Stimulated activated CD8-positive, alpha-beta memory T cell treated with anti-CD3 and anti-CD28 coated beads, Interleukin-15, amount 100 ng/mL, for 48 hours (primary cell): ENCODE results near the gene ZC3H7A.

ENCODE experiments used
- DNase-seq, 2 donors: peaks; one replicate each; pipeline ENCODE4 v3.0.0-alpha.2; 2020; ENCODE audit warnings: low read depth in 2 of 2

The ZC3H7A gene

GRCh38 chr16:11779074-11779473 is 18.0 kb downstream of the ZC3H7A start:
- DNase-seq, result no peak

- DNase-seq, result no peak
Measured at GRCh38 chr16:11774065-11774626, 22.9 kb downstream of the ZC3H7A start.

- DNase-seq, result no peak
Measured at GRCh38 chr16:11768849-11769248, 28.2 kb downstream of the ZC3H7A start.

- no peak for DNase-seq
Measured at GRCh38 chr16:11762431-11762830, 34.6 kb downstream of the ZC3H7A start.

DNA sequence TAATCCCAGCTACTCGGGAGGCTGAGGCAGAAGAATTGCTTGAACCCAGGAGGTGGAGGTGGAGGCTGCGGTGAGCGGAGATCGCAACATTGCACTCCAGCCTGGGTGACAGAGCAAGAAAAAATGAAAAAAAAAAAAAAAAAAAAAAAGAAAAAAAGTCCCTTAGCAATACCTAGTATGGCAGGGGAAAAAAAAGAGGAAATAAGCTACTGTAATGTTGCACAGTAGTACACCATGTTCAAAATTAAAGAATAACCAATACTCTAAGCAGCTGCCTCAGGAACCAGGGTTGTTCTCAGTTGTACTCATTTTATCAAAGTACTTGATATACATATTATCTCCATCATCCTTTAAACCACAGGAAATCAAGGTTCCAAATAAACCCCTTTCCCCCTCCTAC is 37.1 kb downstream of the ZC3H7A start:
- no peak for DNase-seq

DNA sequence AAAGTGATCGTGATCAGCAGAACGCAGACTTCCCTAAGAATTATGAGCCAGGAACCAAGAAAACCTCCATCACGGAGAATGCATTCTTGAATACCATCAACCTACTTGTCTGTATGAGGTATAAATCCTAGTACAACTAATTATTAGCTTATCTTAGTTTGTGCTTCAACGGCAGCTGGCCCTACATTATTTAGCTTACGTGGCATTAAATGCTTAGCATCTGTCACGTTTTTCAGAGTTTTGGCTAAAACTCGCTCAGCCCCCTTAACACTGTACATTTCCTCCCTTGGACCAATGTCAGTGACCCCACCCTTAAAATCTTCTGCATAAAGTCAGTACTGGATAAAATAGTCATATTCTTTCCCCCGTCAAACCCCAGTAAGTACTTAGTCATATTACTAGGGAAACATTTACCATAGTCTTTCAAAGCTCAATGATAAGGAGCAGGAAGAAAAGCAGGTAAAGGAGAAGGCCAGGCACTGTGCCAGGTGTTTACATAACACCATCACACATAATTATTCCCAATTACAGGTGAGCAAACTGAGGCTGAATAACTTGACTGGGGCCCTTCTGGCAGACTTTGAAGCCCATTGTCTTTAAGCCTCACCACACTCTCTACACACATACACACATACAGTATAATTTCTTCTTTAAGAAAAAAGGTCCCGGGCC is 37.8 kb downstream of the ZC3H7A start:
- no peak for DNase-seq

DNA sequence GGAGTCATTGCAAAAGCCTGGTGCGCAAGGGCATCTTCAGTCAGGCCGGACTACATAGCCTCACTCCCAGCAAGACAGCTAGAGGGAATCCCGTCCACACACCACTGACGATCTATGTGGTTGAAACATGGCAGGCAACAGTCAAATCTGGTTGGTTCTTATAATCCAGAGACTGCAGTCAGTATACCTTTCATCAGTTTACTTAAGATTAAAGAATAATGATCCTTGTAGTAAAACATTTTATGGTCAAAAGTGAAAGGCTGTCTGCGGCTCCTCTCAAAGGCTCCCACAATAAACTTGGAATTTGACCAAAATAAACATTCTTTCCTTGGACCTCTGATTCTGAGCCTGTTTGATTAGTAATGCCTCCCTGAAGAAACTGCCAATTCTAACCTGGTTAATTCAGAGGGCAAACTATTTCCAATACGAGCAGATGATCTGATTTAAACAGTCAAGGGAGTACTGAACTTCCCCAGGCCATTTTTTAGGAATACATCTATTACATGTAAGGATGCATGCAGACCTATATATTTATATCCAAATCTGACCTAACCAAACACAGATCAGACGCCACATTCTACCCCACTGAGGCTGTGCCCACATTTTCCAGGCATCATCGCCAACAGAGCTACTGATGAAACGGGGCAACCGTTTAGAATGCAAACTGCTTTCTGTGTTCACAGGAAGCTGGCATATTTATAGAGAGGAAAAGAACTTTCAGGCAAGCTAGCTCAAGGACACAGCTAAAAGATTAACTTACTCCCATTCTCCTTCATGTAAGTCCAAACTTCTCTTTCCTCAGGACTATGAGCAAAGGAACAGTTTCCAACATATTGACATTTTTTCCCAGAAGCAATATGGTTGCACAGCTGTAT is 39.1 kb downstream of the ZC3H7A start:
- no peak for DNase-seq

- DNase-seq, result no peak
Measured at GRCh38 chr16:11756248-11756647, 40.8 kb downstream of the ZC3H7A start.

GRCh38 chr16:11755022-11755760 is 41.9 kb downstream of the ZC3H7A start:
- no peak for DNase-seq

DNA sequence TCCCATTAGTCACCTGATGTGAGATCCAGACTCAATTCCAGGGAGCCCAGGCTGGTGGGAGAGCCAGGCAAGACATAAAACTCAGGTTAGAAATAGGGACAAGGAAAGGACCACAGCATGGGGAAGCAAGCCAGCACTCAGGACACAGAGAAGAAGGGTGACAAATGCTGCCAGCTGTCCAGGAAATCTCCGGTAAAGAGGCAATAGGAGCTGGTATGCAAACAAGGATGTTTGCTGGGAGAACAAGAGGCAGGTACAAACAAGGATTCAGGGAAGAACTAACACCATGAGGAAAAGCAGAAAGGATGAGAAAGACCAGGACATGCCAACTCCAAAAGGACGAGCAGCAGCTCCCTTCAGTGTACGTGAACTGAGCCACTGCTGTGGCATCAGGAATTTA is 44.2 kb downstream of the ZC3H7A start:
- DNase-seq, result no peak

- DNase-seq, result no peak
Measured at GRCh38 chr16:11750056-11750455, 47.0 kb downstream of the ZC3H7A start.

- no peak for DNase-seq
Measured at GRCh38 chr16:11748404-11749254, 48.4 kb downstream of the ZC3H7A start.

DNA sequence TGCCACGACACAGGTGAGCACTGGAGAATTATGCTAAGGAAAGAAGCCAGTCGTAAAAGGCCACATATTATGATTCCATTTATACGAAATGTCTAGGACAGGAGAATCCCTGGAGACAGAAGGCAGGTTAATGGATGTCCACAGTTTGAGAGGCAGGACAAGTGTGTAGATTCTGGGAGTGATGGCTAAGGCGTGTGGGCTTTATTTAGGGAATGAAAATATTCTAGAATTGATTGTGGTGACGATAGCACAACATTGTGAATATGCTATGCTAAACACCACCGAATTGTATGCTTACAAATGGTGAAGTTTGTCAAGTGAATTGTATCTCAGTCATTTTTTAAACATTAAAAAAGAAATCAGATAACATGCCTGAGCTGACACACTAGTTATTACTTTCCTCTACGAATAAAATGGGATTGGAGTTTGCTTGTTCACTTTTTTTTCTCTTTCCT is 49.1 kb downstream of the ZC3H7A start:
- DNase-seq, result no peak

DNA sequence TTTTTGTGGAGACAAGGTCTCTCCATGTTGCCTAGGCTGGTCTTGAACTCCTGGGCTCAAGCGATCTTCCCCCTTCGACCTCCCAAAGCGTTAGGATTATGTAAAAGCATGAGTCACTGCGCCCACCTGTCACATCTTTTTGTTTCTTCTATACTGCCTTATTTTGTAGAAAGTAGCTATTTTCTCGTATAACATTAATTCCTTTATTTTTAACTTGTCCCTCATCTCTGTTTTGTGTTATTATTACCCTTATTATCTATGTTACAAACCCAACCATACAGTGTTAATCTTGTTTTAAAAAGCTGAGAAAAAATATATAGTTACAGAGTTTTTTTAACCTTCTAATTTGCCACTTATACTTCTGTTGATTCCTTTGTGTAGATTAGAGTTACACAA is 53.0 kb downstream of the ZC3H7A start:
- DNase-seq, result no peak

DNA sequence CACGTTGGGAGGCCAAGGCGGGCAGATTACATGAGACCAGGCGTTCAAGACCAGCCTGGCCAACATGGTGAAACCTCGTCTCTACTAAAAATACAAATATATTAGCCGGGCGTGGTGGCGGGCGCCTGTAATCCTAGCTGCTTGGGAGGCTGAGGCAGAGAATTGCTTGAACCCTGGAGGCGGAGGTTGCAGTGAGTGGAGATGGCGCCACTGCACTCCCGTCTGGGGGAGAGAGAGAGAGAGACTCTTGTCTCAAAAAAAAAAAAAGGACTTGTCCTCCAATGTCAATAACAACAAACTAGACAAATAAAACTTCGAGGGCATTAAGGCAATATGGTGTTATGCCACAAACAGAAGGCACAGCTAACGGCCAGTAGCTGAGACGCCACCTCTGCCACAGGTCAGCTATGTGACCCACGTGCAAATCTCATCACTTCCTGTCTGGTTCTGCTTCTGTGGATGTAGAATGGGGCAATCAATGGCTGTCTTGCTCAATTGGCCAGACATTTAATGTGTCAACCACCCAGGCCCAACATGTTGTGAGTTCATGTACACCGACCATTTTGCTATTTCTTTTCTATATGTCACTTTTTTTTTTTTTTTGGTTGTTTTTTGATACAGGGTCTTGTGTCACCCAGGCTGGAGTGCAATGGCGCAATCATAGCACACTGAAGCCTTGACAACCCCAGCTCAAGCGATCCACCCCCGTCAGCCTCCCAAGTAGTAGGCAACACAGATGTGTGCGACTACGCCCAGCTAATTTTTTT is 53.6 kb downstream of the ZC3H7A start:
- no peak for DNase-seq

- peak; percentile 98 for DNase-seq
Measured at GRCh38 chr16:11742536-11743307, 54.3 kb downstream of the ZC3H7A start, which contains the start of gene TXNDC11. TXNDC11 (minus strand) TSS chr16:11742857; CDS start chr16:11742730, 127 bp downstream.

DNA sequence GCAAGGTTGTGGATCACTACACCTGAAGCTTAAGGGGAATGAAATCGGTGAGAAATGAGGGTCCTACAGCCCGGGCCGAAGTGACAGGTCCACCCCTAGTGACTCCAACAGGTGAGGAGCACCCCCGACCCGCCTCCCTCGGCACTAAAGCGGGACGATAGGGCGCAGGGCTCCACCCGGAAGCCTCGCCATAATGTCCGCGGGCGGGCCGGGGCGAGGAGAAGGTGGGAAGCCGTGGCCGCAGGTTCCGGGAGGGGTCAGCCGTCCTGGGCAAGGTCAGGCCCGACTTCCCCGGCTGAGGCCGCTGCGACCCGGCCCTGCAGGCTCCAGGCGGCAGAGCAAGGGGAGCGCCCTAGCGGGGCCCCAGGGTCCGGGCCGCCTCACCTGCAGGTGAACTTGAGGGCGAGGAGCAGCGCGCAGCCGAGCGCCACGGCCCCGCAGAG is 54.9 kb downstream of the ZC3H7A start:
- DNase-seq, result peak in 1 of 2 donors; percentile 27

GRCh38 chr16:11740567-11740966 is 56.5 kb downstream of the ZC3H7A start:
- DNase-seq, result no peak
